GM12801 (cell line): ENCODE measurements around the gene SMOC1.

Experiments used
- CTCF ChIP-seq: IDR thresholded peaks from one replicate; pipeline ENCODE4 v1.5.1; 2011; ENCODE audit warnings: control low read depth; ENCODE audit not compliant: insufficient read length; ENCODE audit errors: extremely low read depth

The SMOC1 gene

DNA sequence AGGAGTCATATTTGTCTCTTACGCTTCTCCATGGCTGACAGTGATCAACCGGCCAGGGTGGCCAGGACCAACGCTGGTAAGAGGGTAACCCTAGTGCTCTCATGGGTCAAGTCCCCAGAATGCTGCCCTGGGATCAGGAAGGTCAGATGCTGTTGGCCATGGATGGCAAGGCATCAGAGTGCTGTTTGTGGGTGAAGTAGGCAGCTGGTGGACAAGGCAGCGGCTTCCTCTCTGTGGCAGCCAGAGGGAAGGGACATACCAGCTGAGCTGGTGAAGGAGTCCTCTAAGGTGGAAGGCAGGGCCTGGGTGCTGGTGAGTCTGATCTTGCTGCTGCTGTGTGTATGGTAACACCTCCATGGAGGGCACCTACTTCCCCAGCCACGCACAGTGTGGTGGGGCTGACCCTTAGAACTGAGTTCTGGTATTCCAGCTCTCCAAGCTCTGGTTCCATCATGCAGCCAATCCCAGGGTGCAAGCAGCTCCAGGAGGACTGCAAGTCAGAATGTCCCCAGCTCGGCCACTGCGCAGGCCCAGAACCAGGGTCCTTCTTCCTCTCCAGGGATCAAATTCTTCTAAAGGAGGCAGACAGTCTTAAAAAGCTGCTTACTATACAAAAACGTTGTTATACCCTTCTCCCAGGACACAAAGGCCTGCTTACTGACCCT is 13.4 kb upstream of the SMOC1 start:
- TF ChIP-seq CTCF, result no peak

DNA sequence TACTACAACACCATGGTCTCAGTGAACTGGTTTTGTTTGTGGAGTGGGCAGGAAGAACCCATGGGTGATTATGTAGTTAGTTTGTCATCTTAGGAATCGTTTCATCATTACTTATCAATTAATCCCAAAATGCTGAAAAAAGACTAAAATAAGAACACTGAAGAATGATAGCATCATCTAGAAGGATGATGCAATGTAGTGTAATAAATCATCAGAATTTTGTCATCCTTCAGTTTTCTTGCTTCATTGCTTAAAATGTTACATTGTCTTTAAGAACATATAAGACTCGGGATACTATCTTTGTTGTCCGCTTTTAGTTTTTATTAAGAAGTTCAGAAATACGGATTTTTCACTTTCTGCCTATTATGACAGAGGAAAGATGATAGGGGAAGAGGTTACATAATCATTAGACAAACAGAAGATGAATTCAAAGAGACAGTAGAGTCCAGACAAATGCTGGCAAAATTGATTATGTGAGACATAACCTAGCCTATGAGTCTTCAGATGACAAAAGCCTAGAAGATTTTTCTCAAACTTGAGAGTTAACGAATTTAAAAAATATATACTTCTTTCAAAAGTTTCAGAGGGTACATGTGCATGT is 10.8 kb upstream of the SMOC1 start:
- no peak for TF ChIP-seq CTCF

- no peak for TF ChIP-seq CTCF
These were observed 8.6 kb upstream of the SMOC1 start for GRCh38 chr14:69870613-69871012.

DNA sequence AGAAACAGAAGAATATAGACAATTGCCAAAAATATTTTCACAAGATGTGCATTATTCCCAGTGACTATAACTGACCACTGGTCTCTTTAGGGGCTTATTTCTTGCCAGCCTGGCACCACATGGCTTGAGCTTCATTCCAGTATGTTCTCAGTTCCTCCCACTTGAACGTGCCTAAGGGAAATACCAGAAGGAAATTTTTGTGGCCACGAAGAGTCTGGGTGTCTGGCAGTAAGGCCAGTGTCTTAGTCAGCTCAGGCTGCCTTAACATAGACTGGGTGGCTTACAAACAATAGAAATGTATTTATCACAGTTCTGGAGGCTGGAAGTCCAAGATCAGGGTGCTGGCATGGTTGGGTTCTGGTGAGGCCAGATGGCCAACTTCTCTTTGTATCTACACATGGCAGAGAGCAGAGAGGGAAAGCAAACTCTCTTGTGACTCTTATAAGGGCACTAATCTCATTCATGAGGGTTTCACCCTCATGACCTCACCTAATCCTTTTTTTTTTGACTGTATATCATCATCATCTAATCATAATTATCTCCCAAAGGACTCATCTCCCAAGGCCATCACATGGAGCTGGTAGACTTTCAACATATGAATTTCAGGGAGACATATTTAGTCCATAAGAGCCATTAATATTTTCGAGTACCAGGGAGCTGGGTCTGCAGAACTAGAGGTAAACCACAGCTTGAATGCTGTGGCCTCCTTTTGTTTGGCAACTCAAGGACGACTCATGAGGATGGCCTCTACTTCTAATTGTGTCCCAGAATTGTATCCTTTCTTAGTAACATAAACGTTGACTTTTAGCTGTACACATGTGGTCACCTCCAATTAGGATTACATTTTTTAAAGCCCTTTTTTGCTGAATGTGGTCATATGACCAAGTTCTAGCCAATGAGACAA is 5.1 kb upstream of the SMOC1 start:
- no peak for TF ChIP-seq CTCF

GRCh38 chr14:69876221-69876847 is 2.9 kb upstream of the SMOC1 start:
- no peak for TF ChIP-seq CTCF

GRCh38 chr14:69876848-69877306 is 2.3 kb upstream of the SMOC1 start:
- no peak for TF ChIP-seq CTCF

DNA sequence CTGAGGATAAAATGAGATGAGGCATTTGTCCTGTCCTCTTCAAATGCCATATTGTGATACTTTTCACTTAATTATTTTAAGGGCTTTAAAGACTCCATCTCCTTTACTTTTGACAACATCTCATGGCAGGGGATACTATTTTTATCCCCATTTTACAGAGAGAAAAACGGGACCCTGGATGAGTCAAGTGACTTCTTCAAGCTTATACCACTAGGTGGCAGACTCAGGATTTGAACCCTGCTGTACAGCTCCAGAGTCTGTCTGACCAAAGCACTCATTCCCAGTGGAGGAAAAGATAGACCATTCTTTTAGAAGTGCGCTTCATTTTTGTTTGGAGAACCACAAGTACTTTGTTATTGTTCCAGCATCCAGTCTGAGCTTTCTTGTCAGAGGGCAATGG is 1.7 kb upstream of the SMOC1 start:
- TF ChIP-seq CTCF, result no peak
